GM21390 (cell line): ENCODE data around the gene ANGPTL7.
A peak's percentile ranks its signal among the peaks of the same experiment; 100 is the strongest.

ENCODE experiments used
- ATAC-seq: cut with Tn5 transposase; IDR thresholded peaks from one replicate; pipeline ENCODE4 v1.9.1; 2021; ENCODE audit not compliant: unreplicated experiment

Gene ANGPTL7

DNA sequence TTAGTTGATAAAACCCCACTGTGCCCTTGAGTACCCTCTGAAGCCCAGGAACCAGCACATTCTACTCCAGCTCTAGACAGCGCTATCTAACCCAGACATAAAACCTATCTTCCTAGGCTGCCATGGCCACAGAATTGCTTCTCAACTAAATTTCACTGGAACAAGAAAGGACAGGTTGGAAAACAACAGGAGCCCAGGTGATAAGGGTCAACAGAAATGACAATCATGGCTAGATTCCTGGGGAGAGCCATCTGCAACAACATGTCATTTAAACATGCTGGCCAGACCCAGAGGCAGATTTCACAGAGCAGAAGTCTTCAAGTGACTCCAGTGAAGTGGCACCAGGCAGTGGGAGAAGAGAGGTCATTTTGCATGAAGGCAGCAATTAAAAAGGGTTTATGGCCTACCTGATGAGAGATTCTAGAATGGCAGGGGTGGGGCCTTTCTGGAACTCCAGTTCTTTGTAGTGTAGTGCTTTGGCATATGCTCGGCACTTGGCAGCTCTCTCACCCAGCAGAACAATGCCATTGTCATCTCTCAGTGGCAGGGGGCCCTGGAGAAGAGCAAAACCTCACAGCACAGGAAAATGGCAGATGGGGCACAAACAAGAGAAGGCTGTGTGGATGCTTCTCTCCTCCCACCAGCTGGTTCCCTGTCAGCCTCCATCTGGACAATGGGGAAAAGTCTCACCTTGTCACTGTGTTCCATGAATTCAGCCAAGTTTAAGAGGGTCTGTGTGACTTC is 9.9 kb downstream of the ANGPTL7 start:
- no peak for ATAC-seq

DNA sequence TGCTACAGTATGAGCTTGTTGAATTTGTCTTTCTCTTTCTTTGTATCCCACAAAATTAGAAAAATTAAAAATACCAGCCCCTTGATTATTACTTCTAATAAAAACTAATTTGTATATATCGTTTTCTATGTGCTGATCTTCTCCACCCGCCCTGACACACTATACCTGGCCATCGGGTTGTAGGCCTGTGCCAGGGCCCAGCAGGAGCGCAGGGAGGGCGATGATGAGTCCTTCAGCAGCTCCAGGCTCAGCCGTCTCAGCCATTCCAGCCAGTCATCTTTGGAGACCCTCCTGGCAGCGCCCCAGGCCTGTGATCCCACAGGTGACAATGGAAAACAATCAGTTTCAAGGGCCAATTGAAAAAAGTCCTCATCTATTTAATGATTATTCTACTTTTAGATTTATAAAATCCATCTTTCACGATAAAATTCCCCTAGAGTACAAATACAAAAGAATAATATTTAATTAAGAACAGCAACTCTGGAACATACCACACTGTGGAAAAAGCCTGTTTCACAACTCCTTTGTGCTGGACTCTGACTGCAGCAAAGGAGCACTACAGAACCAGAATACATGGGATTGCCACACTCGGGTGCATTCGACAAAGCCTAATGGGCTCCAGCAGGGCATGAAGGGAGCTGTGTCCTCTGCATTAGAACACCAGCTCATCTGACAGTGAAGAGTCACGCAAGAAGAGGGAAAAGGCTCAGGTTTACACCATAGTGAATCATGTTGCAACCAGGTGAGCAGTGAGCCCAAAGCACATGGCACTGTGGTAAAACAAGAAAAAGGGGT is 15.4 kb downstream of the ANGPTL7 start:
- ATAC-seq = no peak

DNA sequence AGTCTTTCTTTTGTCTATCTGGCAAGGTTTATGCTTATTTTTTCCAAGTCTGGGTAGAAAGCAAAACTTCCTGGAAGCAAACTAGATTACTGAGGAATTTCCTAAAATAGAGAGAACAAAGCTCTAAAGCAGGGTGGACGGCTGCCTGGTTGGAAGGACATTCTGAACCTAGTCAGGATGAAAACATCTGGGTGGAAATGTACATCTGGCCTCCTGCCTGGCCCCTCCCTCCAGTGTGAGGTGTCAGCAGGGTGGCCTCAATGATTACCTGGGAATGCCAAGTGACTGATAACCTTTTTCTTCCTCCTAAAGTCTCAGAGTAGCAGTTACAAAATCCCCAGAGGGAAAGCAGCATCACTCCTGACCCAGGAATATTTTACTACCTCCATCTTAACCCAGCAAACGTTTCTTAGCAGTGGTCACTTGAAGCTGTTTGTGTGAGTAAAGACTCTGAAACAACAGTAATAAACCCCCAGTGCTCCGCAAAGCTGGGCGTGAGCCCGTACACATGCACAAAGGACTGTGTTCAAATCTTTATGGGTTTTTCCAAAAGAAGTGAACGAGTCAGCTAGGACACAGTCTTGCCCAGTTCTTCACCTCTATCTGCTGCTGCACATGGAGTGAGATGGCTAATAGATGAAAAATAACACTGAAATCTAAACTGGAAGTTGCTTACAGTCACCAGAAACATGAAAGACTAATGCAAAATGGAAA is 18.9 kb downstream of the ANGPTL7 start:
- ATAC-seq = no peak

DNA sequence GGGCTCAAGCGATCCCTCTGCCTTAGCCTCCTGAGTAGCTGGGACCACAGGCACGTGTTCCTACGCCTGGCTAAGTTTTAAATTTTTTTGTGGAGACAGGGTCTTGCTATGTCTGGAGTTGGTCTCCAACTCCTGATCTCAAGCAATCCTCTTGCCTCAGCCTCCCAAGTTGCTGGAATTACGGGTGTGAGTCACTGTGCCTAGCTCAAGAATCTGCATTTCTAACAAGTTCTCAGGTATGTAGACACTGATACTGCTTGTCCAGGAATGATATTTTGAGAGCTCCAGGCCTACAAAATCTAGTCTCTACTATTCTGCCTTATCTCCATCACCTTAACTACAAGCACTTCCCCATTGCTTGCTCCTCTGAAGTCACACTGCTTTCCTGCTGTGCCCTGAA is 22.3 kb downstream of the ANGPTL7 start:
- no peak for ATAC-seq

DNA sequence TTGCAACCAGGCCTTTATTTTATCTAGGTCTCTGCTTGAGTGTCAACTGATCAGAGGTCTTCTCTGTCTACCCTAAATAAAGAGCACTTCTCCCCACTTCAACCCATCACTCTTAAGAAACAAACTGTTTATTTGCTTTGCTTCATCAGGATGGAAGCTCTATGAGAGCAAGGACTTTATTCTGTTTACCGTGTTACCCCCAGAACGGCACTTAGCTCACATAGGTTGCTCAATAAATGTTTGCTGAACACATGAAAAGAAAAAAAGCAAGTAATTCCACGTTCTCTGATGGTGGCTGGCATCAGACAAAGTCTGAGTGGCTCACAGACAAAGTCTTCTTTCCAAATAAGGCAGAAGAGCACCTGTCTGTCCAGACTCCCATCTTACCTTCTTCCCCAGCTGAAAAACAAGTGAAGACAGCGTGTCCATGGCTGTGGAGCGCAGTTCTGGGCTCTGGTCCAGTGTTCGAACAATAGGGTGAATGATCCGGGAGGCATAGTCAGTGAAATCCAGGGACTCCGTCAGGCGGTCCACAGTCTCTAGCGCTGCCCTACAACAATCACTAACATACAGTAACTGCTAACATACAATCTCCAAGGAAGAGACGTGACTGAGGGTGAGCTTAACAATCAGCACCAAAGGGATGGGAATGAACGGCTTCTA is 22.9 kb downstream of the ANGPTL7 start:
- ATAC-seq = no peak

DNA sequence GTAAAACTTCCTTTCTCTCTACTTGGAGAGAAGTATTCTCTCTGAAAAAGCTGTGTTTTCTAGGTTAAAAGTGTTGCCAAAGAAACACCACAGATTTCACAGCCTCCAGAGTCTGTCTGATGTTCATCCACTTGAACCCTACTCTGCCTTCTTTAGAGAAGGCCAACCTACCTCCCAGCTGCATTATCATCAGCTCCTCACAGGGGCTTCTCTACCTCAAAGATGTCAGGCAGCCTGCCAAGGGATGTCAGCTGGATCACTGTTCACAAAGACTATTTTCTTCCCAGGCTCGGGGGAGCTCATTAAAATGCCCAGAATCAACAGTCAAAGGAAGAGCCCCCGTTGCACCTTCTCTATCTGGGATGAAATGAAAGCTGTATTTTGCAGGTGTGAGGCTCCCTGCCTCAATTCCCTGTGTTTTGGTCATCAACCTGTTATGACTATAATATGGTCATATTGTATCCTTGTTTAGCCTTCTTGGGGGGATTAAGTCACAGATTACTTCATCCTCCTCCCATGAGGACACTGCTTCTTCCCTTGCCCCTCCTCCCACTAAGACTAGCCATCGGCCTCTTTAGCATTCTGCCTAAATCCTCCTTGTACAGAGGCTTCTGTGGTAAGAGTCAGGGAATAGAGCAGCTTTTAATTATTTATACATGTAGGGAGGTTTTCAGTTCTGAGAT is 25.7 kb downstream of the ANGPTL7 start:
- ATAC-seq = no peak

DNA sequence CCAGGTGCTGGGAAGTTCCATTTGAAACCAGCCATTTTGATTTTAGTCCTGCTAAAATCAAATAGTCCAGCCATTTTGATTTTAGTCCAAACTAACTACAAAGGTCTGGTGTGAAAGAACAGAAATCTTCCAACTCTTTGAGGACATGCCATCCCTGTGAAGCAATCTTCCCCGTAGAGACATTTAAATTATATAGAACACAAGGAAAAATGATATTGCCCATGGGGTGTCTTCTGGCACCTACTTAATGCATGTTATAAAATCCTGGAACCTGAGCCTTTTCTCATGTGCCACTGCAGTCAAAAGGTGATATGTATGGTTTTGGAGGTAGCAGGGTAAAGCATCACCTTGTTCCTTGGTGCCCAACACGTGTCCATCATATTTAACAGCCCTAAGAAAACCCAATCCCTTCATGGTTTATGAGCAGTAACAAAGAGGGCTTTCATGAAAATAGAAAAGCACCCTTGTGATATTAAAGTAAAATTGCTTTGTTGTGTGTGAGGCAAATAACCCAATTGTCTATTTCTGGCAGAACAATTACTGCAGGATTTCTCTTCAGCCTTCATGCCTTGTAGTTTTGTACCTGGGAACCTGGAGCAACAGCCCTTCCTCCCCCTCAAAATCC is 26.3 kb downstream of the ANGPTL7 start:
- no peak for ATAC-seq

DNA sequence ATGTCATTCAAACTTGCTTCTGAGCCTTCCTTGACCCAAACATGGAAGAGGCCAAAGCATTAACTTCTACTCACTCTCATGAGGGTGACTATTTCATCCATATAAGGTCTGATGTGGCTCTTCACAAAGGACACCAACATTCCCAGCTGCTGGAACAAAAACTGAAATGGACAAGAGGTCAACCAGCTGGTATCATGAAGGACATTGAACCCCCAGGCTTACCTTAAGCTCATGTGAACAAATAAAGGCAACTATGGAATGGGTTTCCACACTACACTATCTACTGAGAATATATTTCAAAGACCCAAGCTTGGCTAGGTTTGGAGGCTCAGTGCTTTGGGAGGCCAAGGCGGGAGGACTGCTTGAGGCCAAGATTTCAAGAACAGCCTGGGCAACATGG is 26.9 kb downstream of the ANGPTL7 start:
- no peak for ATAC-seq

DNA sequence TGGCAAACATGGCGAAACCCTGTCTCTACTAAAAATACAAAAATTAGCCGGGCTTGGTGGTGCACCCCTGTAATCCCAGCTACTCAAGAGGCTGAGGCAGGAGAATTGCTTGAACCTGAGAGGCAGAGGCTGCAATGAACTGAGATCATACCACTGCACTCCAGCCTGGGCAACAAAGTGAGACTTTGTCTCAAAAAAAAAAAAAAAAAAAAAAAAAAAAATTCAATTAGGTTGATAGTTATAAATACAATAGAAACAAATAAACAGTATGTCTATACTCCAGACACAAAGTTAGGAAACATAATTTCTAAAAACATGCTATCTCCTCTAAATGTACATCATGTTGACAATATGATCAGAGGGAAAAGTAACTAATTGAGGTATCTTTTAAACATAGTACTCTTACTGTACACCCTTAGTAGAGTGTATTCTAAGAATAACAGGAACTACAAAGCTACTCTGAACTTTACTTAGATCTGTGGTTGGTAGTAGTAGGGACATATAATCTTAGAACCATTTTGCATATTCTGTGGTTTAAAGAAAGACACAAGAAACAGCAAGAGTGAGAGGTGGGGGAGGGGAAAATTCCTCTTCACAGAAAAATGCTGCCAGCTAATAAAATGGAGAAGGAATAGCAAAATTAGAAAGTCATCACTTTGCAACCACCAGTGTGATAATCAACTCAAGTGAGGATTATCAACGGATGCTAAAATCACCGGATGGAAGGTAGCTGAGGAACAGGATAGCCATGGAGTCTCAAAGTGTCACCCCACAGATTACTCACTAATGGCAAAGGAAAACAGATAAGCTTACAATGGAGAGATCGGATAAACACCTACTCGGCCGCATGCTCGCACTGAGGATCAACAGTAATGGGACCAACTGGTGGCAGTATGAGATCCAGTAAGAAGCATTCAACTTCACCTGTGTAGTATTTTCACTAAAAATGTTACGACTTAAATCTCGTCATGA is 38.2 kb downstream of the ANGPTL7 start:
- ATAC-seq = peak; percentile 78

DNA sequence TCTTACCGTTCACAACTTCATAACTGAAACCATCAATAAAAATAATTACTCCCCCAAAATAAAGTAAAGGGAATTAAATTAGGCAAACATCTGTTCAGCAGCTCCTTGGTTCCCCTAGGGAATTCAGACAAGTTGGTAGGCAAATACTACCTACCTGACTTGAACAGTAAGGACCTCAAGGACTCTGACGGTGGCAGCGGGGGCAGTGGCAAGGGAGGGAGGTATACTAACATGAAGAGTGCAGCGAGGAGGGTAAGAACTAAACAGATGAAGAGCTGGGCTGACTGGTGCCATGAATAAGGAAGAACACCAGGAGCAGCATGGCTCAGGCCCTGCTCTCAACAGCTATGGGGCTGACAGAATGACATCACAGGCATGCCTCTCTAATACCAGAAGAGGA is 40.0 kb downstream of the ANGPTL7 start:
- ATAC-seq = no peak

DNA sequence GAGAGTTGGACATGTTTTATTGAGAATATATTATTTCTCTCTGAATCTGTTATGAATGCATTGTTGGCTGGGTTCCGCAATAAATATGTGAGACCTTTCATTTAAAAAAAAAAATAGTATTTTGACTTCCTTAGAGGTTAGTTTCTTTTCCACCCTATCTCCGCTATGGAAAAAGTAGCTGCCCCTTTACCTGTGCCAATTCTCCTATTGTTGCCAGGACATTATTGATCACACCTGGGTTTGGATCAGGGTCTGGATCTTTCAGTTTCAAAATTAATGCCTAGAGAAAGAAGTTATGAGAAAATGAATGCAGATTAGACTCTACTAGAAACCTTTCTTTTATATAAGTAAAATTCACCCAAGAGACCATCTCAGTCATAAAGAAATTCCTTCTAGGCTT is 44.1 kb downstream of the ANGPTL7 start:
- no peak for ATAC-seq

DNA sequence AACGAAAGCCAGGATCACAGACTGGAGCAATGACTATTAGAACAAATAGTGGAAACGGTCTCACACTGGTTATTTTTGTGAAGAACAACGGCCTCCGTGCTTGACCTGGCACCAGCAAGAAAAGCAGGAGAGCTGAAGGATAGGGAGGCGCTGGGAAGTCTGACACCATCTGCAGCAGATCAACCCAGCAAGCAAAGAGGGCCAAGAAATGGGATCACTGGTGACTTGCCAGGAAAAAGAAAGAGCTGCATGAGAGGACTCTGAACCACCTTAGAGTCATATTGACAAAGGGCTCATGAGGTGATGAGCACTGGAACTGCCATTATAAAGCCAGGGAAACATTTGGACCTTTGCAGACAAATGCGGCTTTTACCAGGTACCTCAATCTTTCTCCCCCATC is 48.2 kb downstream of the ANGPTL7 start:
- ATAC-seq = no peak

DNA sequence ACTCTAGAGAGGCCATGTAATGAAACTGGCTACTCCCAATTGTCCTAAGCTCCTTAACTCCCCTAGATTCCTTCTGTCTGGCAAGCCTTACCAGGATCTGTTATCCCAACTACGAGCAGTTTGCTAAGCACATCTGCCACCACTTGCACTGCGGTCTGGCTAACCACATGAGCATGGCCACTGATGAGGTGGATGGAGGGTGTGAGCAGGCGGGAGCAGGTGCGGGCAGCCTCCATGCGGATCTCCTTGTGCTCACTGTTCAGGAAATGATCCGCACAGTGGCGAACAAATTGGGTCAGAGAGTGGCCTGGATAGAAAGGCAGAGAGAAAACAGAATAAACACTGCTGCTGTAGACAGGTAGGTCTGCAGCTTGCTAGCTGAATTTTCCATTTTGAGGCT is 49.2 kb downstream of the ANGPTL7 start:
- no peak for ATAC-seq

DNA sequence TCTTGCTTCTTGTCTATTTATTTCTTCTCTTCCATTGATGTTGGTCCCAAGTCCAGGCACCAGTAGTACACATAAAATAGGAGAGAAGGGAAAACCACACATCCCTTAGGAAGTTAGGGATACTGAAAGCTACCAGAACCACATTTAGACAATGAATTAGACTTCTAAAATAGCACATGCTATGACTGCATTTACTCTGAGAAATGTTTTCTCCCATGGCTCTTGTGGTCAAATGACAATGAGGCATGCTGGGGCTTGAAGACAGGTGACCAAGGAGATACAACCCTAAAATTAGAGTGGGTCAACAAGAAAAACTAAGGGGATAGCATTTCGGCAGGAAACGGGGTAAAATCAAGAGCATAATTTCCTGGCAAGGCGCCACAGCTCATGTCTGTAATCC is 56.1 kb downstream of the ANGPTL7 start:
- ATAC-seq = no peak
